GM18526 (cell line): ENCODE measurements around the gene SSR4.

Experiments used
- POLR2A ChIP-seq: IDR thresholded peaks from 3 replicates; pipeline ENCODE4 v1.6.1; 2011; ENCODE audit not compliant: insufficient read length; ENCODE audit errors: extremely low read depth

SSR4 gene

DNA sequence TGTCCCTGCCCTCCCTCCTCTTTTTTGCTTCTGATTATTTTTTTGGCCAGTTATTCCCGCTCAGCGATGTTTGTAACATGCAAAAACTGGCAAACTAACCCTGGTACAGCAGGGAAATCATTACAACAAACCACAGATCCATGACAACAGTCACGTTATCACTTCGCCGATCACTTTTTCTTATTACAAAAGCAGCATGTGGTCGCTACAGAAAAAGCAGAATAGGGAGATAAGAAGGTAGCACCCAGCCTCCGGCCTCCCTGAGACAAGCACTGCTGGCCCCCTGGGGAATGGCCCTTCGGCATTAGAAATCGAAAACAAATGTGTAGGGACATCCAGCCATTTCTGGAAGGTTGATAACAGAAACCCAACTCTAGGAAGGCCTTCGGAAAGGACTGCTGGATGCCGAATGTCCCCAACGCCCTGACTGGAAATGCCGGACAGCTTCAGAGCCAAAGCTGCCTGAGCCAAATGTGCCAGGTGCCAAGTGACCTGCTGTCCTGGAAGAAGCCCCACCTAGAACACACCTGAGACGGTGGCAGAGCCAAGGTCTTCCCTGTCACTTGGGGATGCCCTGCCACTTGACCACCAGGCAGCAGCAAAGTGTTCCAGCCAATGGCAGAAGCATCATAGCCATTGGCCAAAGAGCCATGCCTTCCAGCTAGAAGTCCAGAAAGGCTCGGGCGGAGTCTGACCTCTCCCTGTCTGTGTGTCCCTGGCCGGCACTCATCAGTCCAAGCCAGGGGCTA lies 3.2 kb upstream of the SSR4 start:
- TF ChIP-seq POLR2A = no peak

DNA sequence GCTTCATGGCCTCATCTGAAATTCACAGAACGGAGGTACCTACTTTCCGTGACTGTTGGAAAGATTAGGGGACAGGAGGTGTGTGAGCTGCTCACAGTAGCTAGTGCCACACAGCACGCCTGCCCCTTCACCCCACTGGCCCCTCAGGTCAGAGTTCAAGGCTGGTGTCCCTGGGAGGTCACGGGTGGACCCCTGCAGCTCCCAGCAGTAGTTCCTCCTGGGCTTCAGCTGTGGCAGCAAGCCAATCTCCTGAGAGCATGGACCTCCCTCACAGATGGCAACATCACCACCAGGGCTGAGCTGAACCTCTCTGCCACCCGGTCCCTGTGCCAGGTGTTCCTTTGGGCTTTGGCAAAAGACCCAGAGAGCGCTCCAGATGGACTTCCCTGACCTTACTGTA lies 2.1 kb upstream of the SSR4 start:
- no peak for TF ChIP-seq POLR2A

DNA sequence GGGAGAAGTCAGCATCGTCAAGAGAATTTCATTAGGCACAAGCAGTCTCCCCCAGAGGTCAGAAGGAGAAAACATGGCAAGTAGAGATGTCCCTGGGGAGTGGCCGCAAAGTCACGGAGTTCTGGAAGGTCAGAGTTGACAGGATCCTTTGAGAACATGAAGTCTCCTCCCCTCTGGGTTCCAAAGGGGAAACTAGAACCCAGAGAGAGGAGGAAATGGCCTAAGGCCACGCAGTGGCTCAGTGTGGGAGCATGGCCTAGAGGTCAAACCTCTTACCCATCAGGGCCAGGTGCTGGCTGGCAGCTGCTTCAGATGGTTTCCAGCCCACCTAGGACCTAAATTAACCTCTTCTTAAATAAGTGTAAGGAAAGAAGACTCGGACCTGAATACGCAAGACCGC lies 1.2 kb upstream of the SSR4 start:
- no peak for TF ChIP-seq POLR2A

DNA sequence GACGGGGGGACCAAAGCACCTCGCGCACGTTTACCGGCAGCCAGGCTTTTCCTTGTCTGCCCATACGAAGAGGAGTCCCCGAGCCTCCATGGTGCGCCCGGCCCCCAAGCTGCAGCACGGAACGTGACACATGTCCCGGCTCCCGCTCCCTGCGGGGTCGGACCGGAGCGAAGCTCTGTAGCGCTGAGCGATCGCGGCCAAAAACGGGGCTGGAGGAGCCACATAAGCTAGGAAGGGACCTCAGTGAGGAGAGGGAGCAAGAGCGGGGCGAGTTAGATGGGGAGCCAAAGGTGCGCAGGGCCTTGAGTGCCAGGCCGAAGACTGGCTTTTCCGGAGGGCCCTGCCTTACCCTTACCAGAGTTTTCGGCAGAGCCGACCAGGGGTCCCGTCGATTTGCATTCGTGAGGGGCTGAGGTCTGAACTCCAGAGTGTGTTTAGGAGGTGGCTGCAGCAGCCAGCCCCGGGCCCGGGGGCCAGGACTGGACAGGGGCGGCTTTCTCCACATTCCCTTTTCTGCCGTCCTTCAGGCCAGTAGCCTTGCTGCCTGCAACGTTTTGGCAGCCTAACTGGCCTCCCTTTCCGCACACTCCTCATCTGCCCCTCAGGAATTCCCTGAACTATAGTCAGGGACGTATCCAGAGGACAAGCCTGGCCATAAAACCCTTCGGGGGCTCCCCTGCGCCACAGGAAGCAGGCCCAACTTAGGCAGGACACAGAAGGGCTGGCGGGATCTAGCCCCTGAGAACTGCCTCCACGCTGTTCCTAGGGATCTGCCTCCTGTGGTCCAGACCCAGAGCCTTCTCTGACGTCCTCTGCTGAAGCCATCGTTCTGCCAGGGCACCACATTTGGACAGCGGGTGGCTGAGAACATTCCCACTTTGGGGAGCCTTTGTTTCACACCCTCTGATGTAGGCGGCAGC lies 689 bp downstream of the SSR4 start:
- TF ChIP-seq POLR2A = no peak

DNA sequence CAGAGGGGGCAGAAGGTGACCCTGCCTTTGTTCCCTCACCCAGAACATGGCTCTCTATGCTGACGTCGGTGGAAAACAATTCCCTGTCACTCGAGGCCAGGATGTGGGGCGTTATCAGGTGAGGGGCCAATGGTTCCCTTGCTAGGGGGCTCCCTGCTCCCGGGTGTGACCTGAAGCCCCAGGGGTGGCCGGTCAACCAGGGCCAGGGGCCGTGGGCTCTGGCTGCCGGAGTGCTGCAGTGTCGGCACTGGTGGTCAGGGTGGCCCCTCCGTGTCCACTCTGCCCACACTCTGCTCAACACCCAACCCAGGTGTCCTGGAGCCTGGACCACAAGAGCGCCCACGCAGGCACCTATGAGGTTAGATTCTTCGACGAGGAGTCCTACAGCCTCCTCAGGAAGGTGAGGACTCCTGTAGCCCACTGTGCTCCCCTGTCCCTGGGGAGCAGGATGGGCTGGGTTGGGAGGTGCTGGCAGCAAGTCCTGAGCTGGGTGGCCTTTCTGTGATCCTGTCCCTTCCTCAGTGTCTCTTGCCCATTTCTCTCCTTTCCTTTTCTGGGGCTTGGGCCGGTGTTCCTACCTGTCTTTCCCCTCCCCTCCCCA lies 3.0 kb downstream of the SSR4 start:
- TF ChIP-seq POLR2A = no peak

DNA sequence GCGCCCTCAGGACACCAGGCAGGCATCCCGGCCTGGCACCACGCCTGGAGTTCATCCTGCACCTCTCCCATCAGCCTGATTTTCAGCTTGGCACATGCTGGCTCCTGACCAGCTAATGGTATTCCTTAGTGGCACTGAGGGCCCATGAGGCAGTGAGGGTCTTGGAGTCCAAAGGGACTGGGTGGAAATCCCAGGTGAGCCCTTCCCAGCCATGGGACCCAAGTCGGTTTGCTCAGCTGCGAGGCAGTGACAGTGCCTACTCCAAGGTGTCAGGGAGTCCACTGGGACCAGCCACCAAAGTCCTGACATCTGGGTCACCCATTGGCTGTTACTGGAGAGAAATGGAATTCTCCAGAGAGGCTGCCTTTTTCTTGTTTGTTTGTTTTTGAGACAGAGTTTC lies 4.9 kb downstream of the SSR4 start:
- TF ChIP-seq POLR2A = no peak

DNA sequence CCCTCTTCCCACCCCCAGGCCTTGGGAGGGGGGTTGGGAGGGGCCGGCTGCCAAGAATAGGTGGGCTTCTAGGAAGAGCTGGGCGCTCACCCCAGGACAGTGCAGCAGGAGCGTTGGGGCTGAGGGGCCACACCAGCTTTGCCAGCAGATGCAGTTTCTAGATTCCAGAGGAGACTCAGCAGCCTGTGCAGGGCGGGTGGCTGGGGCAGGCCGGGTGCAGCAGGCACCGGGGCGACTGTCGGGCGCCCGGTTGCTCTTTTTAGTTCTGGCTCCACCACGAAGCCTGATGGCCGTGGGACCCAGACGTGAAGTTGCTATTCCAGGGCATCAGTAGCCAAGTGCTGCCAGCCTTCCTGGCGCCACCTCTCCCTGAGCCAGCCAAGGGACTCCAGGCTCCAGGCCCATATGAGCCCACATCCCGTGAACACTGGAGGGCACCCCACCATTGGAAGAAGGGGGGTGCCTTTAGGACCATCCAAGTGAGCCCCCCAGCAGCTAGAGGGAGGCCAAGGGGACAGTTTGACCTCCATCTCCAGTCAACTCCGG lies 5.8 kb downstream of the SSR4 start:
- TF ChIP-seq POLR2A = no peak

DNA sequence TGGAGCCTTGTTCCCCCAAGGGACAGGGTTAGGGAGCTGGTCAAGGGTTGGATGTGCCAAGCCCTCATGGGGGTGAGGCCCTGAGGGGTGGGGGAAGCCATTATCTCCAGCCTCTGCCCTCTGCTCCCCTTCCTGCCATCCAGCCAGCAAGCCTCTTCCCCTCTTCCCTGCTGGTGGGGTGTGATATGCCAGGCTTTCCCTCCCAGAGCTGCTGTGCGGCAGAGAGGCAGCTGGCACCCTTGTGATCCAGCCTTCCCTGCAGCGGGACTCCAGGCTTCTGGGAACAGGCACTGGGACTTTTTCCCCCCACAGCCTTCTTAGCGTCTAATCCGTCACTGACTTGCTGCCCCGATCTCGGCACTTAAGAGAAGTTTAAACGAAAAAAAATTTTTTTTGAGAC lies 6.3 kb downstream of the SSR4 start:
- no peak for TF ChIP-seq POLR2A

DNA sequence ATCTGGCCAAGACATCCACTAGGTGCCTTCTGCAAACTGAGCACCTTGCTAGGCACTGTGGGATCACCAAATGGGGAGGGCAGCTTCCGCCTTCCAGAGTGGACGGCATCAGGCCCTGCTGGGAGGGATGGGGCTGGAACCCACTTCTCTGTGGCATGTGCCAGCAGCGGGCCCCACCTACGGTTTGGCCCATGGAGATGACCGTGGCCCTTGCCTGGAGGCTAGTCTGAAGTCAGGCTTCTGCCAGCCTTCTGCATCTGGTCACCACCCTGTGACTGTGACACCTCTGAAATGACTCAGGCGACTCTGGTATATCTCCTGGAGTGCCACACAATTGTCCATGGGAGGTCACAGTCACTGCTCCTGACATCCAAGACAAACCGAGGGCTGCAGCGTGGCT lies 7.2 kb downstream of the SSR4 start:
- TF ChIP-seq POLR2A = no peak

DNA sequence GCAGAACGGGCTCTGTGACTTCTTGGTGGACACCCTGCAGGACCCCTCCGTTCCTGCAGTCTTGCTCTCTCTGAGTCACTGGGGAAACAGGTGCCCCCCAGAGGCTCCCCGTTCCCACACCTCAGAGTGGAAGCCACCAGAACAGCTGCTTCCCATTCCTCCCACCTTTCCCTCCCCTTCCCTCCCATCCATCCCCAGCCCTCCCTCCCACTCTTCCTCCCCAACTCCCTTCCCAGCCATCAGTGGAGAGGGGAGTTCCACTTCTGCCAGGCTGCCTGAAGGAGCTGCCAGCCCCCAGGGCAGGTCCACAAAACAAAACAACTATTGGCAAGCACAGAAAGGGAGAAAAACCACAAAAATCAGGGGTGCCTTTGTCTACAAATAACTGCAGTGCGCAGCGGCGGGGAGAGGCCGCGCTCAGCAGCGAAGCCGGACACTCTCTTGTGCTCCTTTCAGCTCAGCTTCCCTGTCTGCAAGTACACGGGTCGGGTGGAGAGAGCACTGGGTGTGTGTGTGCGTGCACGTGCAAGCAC lies 8.1 kb downstream of the SSR4 start:
- TF ChIP-seq POLR2A = no peak

DNA sequence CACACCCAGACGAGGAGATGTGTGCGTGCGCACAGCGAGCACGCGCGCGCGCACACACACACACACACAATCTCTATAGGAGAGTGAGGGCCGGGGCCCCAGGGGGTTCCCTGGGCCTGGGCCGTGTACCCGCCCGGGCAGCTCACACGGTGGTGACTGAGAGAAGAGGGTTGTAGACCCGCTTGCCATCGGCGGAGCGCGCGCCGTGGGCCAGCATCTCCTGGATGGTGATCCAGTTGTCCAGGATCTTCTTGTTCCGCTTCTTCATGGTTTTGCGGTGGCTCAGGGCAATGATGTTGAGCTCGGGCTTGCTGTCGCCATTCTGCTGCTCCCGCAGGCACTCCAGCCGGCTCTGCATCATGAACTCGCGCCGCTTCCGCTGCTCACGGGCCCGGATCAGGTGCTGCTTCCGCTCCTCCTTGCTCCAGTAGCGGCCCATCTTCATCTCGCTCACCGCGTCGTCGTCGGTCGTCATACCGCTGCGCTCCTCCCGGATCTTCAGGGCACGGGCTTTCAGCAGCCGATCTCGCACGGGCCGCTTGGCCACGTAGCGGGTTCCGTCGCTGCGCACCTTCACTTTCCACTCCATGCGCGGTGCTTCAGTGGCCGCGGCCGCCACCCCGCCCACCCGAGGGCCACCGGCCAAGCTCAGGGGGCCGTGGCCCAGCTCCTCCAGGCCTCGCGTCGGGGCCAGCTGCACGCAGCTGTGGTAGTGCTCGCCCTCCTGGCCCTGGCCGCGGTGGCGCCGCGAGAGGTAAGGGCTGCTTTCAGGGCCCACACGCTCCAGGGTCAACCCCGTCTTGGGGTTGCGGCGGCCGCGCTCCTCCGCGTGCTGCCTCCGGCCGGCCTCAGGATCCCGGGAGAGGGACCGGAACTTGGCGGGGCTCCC lies 9.0 kb downstream of the SSR4 start:
- TF ChIP-seq POLR2A = no peak

DNA sequence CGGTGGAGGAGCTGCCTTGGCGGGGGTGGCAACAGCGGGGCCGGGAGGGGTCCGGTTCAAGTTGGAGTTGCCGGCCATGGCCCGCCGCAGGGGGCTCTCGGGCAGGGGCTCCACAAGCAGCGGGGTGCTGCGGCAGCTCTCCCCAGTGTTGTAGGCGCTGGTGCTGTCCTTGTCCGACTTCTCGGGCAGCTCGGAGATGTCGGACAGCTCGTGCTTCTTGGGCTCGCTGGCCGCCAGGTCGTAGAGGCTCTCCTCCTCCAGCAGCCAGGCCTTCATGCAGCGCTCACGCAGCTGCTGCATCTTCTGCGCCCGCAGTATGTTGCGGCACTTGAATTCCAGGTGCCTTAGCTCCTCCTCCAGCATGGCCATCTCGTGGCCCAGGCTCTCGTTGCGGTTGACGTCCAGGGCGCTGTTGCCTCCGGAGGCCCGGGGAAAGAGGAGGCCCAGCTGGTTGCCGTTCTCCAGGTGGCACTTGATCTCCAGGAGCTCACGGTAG lies 9.7 kb downstream of the SSR4 start:
- no peak for TF ChIP-seq POLR2A

DNA sequence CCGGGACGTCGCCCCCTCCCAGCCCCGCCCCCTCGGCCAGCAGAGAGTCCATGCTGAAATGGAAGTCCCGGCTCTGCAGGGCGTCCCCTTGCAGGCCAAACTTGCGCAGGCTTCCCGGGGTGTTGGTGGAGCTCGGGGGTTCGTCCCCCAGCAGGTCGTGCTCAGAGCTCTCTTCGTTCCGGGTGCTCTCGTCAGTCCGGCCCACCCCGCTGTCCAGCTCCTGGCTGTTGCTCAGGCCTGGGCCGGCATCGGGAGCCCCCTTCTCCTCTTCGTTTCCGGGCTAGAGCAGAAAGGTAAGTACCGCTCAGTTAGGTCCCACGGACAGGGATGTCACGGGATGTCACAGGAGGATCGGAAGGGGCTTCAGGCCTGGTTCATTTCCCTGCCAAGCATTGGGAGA lies 10.2 kb downstream of the SSR4 start:
- no peak for TF ChIP-seq POLR2A

DNA sequence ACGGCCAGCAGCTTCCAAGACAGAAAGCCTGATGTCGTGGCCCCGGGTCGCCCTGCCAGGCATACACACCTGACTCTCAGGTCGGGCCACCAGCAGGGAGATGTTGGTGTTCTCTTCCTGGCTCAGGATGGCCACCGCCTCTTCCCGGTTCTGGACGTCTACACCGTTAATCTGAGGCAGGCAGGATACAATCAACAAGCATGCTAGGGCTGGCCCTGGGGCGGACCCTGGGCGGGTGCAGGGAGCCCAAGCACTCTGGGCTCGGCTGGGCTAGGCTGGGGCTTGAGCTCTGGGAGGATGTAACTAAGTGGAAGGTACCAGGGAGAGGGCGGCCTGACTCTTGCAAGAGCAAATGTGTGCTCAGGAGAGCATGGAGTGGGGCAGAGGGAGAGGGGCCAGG lies 11.0 kb downstream of the SSR4 start:
- TF ChIP-seq POLR2A = no peak
